Gastroesophageal sphincter (tissue), 4 donors: ENCODE measurements around the gene PLPPR4. TPM values are rescaled to one million over a fixed set of nuclear protein-coding genes. Genes with fewer than 3 reads are reported as not detected.

ENCODE experiments used
- ATAC-seq: fragments of 150-250 bp; one replicate; pipeline ENCODE4 v1.9.1; 2016; ENCODE audit warnings: mild to moderate bottlenecking, moderate library complexity
- H3K27ac ChIP-seq, 4 donors: fragments of 200-600 bp; sonication (generic) in 3 of 4; 1 replicate in 3 of 4; 2 replicates in 1 of 4; pipeline ENCODE4 v1.5.1; 2016 to 2019
- H3K27me3 ChIP-seq: fragments of 200-600 bp; sonication (generic); one replicate; pipeline ENCODE4 v1.5.1; 2019
- H3K36me3 ChIP-seq, 2 donors: fragments of 200-600 bp; sonication (generic); one replicate each; pipeline ENCODE4 v1.5.1; 2019; ENCODE audit warnings: control low read depth in 1 of 2
- H3K4me1 ChIP-seq, 3 donors: fragments of 200-600 bp; sonication (generic); 1 replicate in 2 of 3; 2 replicates in 1 of 3; pipeline ENCODE4 v1.5.1; 2016 to 2019; ENCODE audit warnings: control low read depth in 2 of 3
- H3K4me3 ChIP-seq, 2 donors: fragments of 200-600 bp; sonication (generic); one replicate each; pipeline ENCODE4 v1.5.1; 2019; ENCODE audit warnings: mild to moderate bottlenecking in 1 of 2, moderate library complexity in 1 of 2
- H3K9me3 ChIP-seq, 3 donors: fragments of 200-600 bp; sonication (generic); one replicate each; pipeline ENCODE4 v1.5.1; 2017 to 2019; ENCODE audit warnings: control low read depth in 2 of 3
- CTCF ChIP-seq, 4 experiments: fragments of 200-600 bp in 2 of 4; fragments of 450-650 bp in 2 of 4; sonication (generic) in 1 of 4; IDR thresholded peaks; one replicate each; pipeline ENCODE4 v1.5.1; 2017 to 2019; ENCODE audit warnings: antibody characterized with exemption in 4 of 4, mild to moderate bottlenecking in 2 of 4, moderate library complexity in 2 of 4
- EP300 ChIP-seq: sonication (generic); formaldehyde crosslinking; IDR thresholded peaks from one replicate; pipeline ENCODE4 v1.6.1; 2017; ENCODE audit warnings: antibody characterized with exemption, mild to moderate bottlenecking
- POLR2A ChIP-seq, 2 donors: fragments of 450-650 bp; IDR thresholded peaks; one replicate each; pipeline ENCODE4 v1.6.1; 2017; ENCODE audit warnings: antibody characterized with exemption in 2 of 2, mild to moderate bottlenecking in 2 of 2, moderate library complexity in 1 of 2
- POLR2AphosphoS5 ChIP-seq: sonication (generic); formaldehyde crosslinking; IDR thresholded peaks from one replicate; pipeline ENCODE4 v1.6.1; 2017; ENCODE audit warnings: antibody characterized with exemption
- WGBS, 2 donors: methylation state at CpG; one replicate each; pipeline ENCODE4 v1.1.5; 2018; ENCODE audit warnings: low coverage in 1 of 2; 5-methylcytosine and 5-hydroxymethylcytosine counted together
- total RNA-seq, 4 donors: library from RNA; depleted of rRNA; stranded (reverse); fragments of >200 nt; gene quantifications; one replicate each; pipeline ENCODE4 v1.1.0, GENCODE V29; 2016

The PLPPR4 gene
- total RNA-seq, 4 donors from 2014 or later, result 0.77 to 2.8 (median 1.2) TPM

- H3K4me3 ChIP-seq, result no peak overlapping the region
- H3K4me1 ChIP-seq, result no peaks in the 10 kb centered on the region
- no peaks in the 10 kb centered on the region for H3K9me3 ChIP-seq
- no peaks in the 10 kb centered on the region for H3K36me3 ChIP-seq
- ATAC-seq, result no peak
- no peaks in the 10 kb centered on the region for H3K27me3 ChIP-seq
- no peak for TF ChIP-seq POLR2A (IDR thresholded peaks at IDR 0.05)
- TF ChIP-seq CTCF (IDR thresholded peaks at IDR 0.05), result peak in 2 of 4 experiments; percentile 12 to 28
- 89% methylated on average over 2 to 3 of the region's 3 CpGs for WGBS, 2 donors
- H3K27ac ChIP-seq, result no peak overlapping the region
Observed at GRCh38 chr1:99326215-99326949, 62.1 kb downstream of the PLPPR4 start.

GRCh38 chr1:99327357-99327756, 63.1 kb downstream of the PLPPR4 start:
- H3K36me3 ChIP-seq, result no peaks in the 10 kb centered on the region
- H3K27me3 ChIP-seq, result no peaks in the 10 kb centered on the region
- no peak overlapping the region for H3K4me3 ChIP-seq
- H3K4me1 ChIP-seq, result no peaks in the 10 kb centered on the region
- 57 to 80% methylated on average over 1 to 3 of the region's 3 CpGs for WGBS, 2 donors
- ATAC-seq, result no peak
- H3K27ac ChIP-seq, result no peak overlapping the region
- no peaks in the 10 kb centered on the region for H3K9me3 ChIP-seq
- TF ChIP-seq CTCF (IDR thresholded peaks at IDR 0.05), result no peak
- no peak for TF ChIP-seq POLR2A (IDR thresholded peaks at IDR 0.05)
- no peak for TF ChIP-seq POLR2AphosphoS5
- no peak for TF ChIP-seq EP300

- Histone ChIP-seq H3K27ac (no peak overlapping the region), H3K4me1 (no peaks in the 10 kb centered on the region), H3K27me3 (no peaks in the 10 kb centered on the region), H3K4me3 (no peak overlapping the region), H3K36me3 (no peaks in the 10 kb centered on the region), H3K9me3 (no peaks in the 10 kb centered on the region)
- WGBS, 2 donors, result 75 to 90% methylated on average over 1 of the region's 1 CpG
- TF ChIP-seq POLR2A (IDR thresholded peaks at IDR 0.05), result no peak
- no peak for TF ChIP-seq POLR2AphosphoS5
- TF ChIP-seq EP300, result no peak
- no peak for TF ChIP-seq CTCF (IDR thresholded peaks at IDR 0.05)
- ATAC-seq, result no peak
Observed at GRCh38 chr1:99328171-99328570, 63.9 kb downstream of the PLPPR4 start.

GRCh38 chr1:99331083-99331482, 66.8 kb downstream of the PLPPR4 start:
- H3K27me3 ChIP-seq, result no peaks in the 10 kb centered on the region
- no peaks in the 10 kb centered on the region for H3K36me3 ChIP-seq
- H3K4me1 ChIP-seq, result no peaks in the 10 kb centered on the region
- TF ChIP-seq POLR2AphosphoS5 (no peak), POLR2A (IDR thresholded peaks at IDR 0.05) (no peak), CTCF (IDR thresholded peaks at IDR 0.05) (no peak), EP300 (no peak)
- WGBS, 2 donors, result 61 to 92% methylated on average over 3 of the region's 3 CpGs
- H3K27ac ChIP-seq, result no peak overlapping the region
- H3K9me3 ChIP-seq, result no peaks in the 10 kb centered on the region
- no peak for ATAC-seq
- H3K4me3 ChIP-seq, result no peak overlapping the region

- Histone ChIP-seq H3K27me3 (no peaks in the 10 kb centered on the region), H3K4me3 (no peak overlapping the region), H3K4me1 (no peaks in the 10 kb centered on the region), H3K36me3 (no peaks in the 10 kb centered on the region), H3K9me3 (no peaks in the 10 kb centered on the region), H3K27ac (no peak overlapping the region)
- WGBS, 2 donors, result 56 to 100% methylated on average over 1 to 2 of the region's 2 CpGs
- no peak for ATAC-seq
- TF ChIP-seq CTCF (IDR thresholded peaks at IDR 0.05), result no peak
- no peak for TF ChIP-seq EP300
- no peak for TF ChIP-seq POLR2AphosphoS5
- no peak for TF ChIP-seq POLR2A (IDR thresholded peaks at IDR 0.05)
Observed at GRCh38 chr1:99331636-99332035, 67.3 kb downstream of the PLPPR4 start.
